ENCODE measurements around the gene STXBP5.

STXBP5 gene

DNA sequence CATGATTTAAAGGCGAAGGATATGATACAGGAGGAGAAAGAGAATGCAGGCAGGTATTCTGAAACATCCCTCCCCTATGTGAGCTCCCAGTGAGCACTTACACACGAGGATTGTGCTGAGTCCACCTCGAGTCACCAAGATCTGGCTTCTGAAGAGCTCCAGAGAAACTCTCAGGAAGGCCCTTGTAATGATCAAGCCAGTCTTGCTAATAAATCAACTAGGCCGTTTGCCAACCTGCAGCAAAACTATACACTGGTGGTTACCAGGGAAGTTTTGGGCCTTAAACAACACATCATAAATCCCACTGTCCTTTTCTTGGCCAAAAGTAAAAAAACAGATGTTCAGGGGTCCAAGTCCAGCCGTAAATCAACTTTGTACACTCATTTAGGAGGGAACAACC is 79.2 kb downstream of the STXBP5 start:
- peaks cover 34% of the 10 kb centered on the region for H3K36me3 Mint-ChIP-seq (ENCODE audit: low read depth)
- peak overlapping the region; percentile 70 to 81 (median 74) for H3K27ac Mint-ChIP-seq
- TF ChIP-seq, protein P1, sequence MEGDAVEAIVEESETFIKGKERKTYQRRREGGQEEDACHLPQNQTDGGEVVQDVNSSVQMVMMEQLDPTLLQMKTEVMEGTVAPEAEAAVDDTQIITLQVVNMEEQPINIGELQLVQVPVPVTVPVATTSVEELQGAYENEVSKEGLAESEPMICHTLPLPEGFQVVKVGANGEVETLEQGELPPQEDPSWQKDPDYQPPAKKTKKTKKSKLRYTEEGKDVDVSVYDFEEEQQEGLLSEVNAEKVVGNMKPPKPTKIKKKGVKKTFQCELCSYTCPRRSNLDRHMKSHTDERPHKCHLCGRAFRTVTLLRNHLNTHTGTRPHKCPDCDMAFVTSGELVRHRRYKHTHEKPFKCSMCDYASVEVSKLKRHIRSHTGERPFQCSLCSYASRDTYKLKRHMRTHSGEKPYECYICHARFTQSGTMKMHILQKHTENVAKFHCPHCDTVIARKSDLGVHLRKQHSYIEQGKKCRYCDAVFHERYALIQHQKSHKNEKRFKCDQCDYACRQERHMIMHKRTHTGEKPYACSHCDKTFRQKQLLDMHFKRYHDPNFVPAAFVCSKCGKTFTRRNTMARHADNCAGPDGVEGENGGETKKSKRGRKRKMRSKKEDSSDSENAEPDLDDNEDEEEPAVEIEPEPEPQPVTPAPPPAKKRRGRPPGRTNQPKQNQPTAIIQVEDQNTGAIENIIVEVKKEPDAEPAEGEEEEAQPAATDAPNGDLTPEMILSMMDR (IDR thresholded peaks at IDR 0.05; ENCODE audit: unreplicated experiment in 3 of 3) = no peak
- H3K4me1 Mint-ChIP-seq = peaks cover 29% of the 10 kb centered on the region
- H3K9me3 Mint-ChIP-seq = peaks cover 3% of the 10 kb centered on the region
- no peak overlapping the region for H3K4me3 Mint-ChIP-seq
- H3K27me3 Mint-ChIP-seq (ENCODE audit: low read depth) = no peaks in the 10 kb centered on the region

DNA sequence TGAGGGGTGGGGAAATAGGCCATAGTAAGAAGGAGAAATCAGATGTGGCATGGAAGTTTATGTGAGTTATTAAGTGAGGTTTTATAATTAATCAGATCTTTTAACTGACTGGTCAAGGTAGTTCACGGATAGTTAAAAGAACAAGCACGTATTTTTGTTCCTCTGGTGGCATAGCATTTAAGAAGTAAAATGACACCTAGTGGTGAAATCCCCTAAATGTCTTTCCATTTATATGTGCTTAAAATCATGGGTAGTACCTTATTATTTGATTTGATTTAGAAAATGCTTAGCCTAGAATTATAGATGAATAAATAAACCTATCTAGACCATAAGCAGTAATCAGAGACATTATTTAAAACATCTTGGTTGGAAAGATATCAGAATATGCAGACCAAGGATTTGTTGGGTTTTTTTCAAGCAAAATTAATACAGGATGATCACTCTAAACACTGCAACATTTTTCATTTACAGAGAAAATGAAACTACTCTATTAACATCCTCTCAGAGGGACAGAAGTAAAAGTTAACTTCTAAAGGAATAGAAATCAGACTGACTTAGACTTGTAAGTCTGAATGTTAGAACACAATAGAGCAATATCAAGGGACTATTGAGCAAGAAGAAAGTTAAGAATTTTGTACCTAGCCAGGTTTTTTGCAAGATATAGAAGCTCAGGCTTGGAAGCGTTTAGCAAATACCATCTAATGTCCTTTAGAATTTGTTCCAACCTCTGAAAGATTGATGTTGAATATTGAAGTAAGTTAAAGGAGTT is 81.1 kb downstream of the STXBP5 start:
- H3K4me3 Mint-ChIP-seq = no peak overlapping the region
- H3K4me1 Mint-ChIP-seq = peaks cover 29% of the 10 kb centered on the region
- H3K9me3 Mint-ChIP-seq = no peaks in the 10 kb centered on the region
- H3K27ac Mint-ChIP-seq = peak overlapping the region in 2 of 3 experiments; percentile 4 to 67
- no peaks in the 10 kb centered on the region for H3K27me3 Mint-ChIP-seq (ENCODE audit: low read depth)
- H3K36me3 Mint-ChIP-seq (ENCODE audit: low read depth) = peaks cover 24% of the 10 kb centered on the region
- TF ChIP-seq, protein P1 (IDR thresholded peaks at IDR 0.05; ENCODE audit: unreplicated experiment in 3 of 3) = peak; percentile 41 to 57 (median 50)

DNA sequence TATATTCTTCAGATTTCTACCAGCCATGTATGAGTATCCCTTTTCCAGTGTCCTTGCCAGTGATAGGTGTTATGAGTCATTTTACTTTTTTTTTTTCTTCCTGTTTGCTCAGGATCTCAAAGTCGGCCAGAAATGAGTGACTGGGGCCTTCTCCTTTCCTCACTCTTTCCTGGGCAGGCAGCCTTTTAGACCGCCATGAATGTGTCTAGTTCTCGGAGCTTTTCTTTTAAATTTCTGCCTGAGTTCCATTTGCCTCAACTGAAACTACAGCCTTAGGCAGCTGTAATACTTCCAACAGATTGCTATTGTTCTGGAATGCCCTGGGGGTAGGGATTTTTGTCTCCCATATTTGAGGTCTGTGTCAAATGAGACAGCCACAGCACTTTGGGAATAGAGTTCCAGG is 83.7 kb downstream of the STXBP5 start:
- H3K27me3 Mint-ChIP-seq (ENCODE audit: low read depth) = no peaks in the 10 kb centered on the region
- TF ChIP-seq, protein P1 (IDR thresholded peaks at IDR 0.05; ENCODE audit: unreplicated experiment in 3 of 3) = no peak
- H3K36me3 Mint-ChIP-seq (ENCODE audit: low read depth) = peaks cover 9% of the 10 kb centered on the region
- H3K9me3 Mint-ChIP-seq = no peaks in the 10 kb centered on the region
- H3K4me1 Mint-ChIP-seq = peaks cover 29% of the 10 kb centered on the region
- H3K27ac Mint-ChIP-seq = no peak overlapping the region
- no peak overlapping the region for H3K4me3 Mint-ChIP-seq

DNA sequence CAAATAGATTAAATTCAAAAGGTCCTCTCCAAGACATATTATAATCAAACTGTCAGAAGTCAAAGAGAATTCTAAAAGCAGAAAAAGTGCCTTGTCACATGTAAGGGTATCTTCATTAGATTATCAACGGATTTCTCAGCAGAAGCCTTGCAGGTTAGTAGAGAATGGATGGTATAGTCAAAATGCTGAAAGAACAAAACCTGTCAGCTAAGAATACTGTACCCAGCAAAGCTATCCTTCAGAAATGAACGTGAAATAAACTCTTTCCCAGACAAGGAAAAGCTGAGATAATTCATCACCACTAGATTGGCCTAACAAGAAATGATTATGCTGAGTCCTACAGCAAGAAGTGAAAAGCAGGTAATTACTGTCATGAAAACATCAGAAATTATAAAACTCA is 92.9 kb downstream of the STXBP5 start:
- H3K4me3 Mint-ChIP-seq = no peak overlapping the region
- no peaks in the 10 kb centered on the region for H3K27me3 Mint-ChIP-seq (ENCODE audit: low read depth)
- TF ChIP-seq, protein P1 (IDR thresholded peaks at IDR 0.05; ENCODE audit: unreplicated experiment in 3 of 3) = no peak
- H3K36me3 Mint-ChIP-seq (ENCODE audit: low read depth) = peaks cover 84% of the 10 kb centered on the region
- H3K4me1 Mint-ChIP-seq = no peaks in the 10 kb centered on the region
- H3K9me3 Mint-ChIP-seq = peaks cover 61% of the 10 kb centered on the region
- no peak overlapping the region for H3K27ac Mint-ChIP-seq

DNA sequence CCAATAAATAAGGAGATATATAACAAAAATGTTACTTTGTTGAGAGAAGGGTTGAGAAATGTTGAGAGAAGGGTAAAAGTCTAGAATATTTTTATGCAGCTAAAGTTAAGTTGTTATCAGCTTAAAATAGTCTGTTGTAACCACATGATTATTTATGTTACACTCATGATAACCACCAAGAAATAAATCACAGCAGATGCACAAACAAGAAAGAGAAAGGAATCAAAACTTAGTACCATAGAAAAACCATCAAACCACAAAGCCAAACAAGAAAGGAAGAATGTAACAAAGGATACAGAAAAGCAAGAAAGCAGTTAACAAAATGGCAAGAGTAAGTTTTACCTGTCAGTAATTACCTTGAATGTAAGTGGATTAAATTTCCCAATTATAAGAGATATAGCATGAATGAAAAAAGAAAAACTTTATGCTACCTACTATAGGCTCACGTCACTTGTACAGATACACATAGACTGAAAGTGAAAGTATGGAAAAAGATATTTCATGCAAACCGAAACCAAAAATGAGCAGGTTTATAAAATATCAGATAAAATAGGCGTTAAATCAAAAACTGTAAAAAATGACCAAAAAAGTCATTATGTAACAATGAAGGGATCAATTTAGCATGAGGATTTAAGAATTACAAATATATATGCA is 93.6 kb downstream of the STXBP5 start:
- Mint-ChIP-seq H3K27me3 (ENCODE audit: low read depth) (no peaks in the 10 kb centered on the region), H3K9me3 (peaks cover 64% of the 10 kb centered on the region), H3K4me3 (no peak overlapping the region), H3K4me1 (no peaks in the 10 kb centered on the region), H3K27ac (no peak overlapping the region), H3K36me3 (ENCODE audit: low read depth) (peaks cover 88% of the 10 kb centered on the region)
- TF ChIP-seq, protein P1 (IDR thresholded peaks at IDR 0.05; ENCODE audit: unreplicated experiment in 3 of 3) = no peak

Measured in nephron (organoid).